ENCODE measurements around the gene CCDC171.

CCDC171 gene

DNA sequence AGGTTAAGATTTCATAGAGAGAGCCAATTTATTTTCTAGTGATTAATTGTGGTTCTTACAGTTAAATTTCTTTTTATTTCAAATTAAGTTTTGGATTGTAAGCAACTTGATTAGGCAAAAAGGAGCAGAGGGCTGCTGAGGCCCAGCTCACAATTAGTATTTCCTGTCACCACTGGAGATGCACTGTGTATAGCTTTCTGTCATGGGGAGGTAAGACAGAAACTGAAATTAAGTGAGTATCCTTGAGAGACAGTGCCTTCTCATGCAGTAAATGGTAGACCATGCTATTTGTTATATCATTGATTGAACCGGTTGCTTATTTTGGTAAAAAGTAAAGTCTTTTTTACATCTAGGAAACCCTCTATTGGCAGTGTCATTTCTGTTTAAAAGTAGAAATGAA, 190.7 kb downstream of the CCDC171 start:
- no peaks in the 10 kb centered on the region for H3K9me3 ChIP-seq (ENCODE audit: insufficient read depth, low read depth, low read length)
- no peak overlapping the region for H3K23ac ChIP-seq (ENCODE audit: low read length)
- DNase-seq, result no peak
- H3K4me3 ChIP-seq (ENCODE audit: low read depth, low read length), result no peak overlapping the region
- H3K4me1 ChIP-seq (ENCODE audit: control insufficient read depth in 1 of 2, insufficient read depth in 2 of 2, low read length in 2 of 2), result no peaks in the 10 kb centered on the region
- H3K27ac ChIP-seq (ENCODE audit: low read depth, low read length), result no peak overlapping the region
- no peak overlapping the region for H3K9ac ChIP-seq (ENCODE audit: low read length)
- H3K79me2 ChIP-seq (ENCODE audit: control insufficient read depth, insufficient read depth, low read length, poor library complexity), result no peaks in the 10 kb centered on the region
- H2BK120ac ChIP-seq (ENCODE audit: insufficient read depth, low read length, poor library complexity), result no peak overlapping the region
- no peak overlapping the region for H3K14ac ChIP-seq (ENCODE audit: low read length)
- no peak overlapping the region for H4K12ac ChIP-seq (ENCODE audit: low read depth, low read length)
- H3K4ac ChIP-seq (ENCODE audit: low read depth, low read length), result no peak overlapping the region
- no peaks in the 10 kb centered on the region for H3K79me1 ChIP-seq (ENCODE audit: low read length)
- no peaks in the 10 kb centered on the region for H3K36me3 ChIP-seq (ENCODE audit: control insufficient read depth in 1 of 2, insufficient read depth in 2 of 2, low read length in 2 of 2)
- no CpG with 5 or more reads among the region's 1 CpG for WGBS (ENCODE audit: extremely low coverage, insufficient coverage, insufficient read length)
- no peak overlapping the region for H3K18ac ChIP-seq (ENCODE audit: low read length)
- H4K8ac ChIP-seq (ENCODE audit: low read depth, low read length), result no peak overlapping the region
- no peaks in the 10 kb centered on the region for H3K27me3 ChIP-seq (ENCODE audit: insufficient read depth, low read length)
- H2BK12ac ChIP-seq (ENCODE audit: low read length), result no peak overlapping the region
- H4K91ac ChIP-seq (ENCODE audit: low read depth, low read length), result no peak overlapping the region
- no peak overlapping the region for H2BK5ac ChIP-seq (ENCODE audit: low read depth, low read length, poor library complexity)
- no peak overlapping the region for H3K4me2 ChIP-seq (ENCODE audit: low read length)
- H2AFZ ChIP-seq (ENCODE audit: insufficient read depth, low read length, poor library complexity), result no peak overlapping the region
- H2AK5ac ChIP-seq (ENCODE audit: low read length), result no peak overlapping the region

DNA sequence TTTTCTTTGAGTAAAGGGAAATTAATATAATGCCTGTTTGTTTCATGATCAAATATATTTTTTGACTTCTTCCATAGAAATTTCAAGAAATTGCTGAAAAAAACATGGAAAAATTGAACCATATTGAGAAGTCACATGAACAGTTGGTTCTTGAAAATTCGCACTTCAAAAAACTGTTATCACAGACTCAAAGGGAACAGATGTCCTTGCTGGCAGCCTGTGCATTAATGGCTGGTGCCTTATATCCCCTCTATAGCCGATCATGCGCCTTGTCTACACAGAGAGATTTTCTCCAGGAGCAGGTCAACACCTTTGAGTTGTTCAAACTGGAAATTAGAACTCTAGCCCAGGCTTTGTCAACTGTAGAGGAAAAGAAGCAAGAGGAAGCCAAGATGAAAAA, 191.4 kb downstream of the CCDC171 start:
- Histone ChIP-seq H4K8ac (ENCODE audit: low read depth, low read length) (no peak overlapping the region), H3K79me1 (ENCODE audit: low read length) (no peaks in the 10 kb centered on the region), H3K9me3 (ENCODE audit: insufficient read depth, low read depth, low read length) (no peaks in the 10 kb centered on the region), H2BK12ac (ENCODE audit: low read length) (no peak overlapping the region), H3K79me2 (ENCODE audit: control insufficient read depth, insufficient read depth, low read length, poor library complexity) (no peaks in the 10 kb centered on the region), H2BK5ac (ENCODE audit: low read depth, low read length, poor library complexity) (no peak overlapping the region), H3K27me3 (ENCODE audit: insufficient read depth, low read length) (no peaks in the 10 kb centered on the region), H3K4me2 (ENCODE audit: low read length) (no peak overlapping the region), H4K12ac (ENCODE audit: low read depth, low read length) (no peak overlapping the region), H3K27ac (ENCODE audit: low read depth, low read length) (no peak overlapping the region), H3K36me3 (ENCODE audit: control insufficient read depth in 1 of 2, insufficient read depth in 2 of 2, low read length in 2 of 2) (no peaks in the 10 kb centered on the region), H3K4ac (ENCODE audit: low read depth, low read length) (no peak overlapping the region), H2AFZ (ENCODE audit: insufficient read depth, low read length, poor library complexity) (no peak overlapping the region), H3K4me1 (ENCODE audit: control insufficient read depth in 1 of 2, insufficient read depth in 2 of 2, low read length in 2 of 2) (no peaks in the 10 kb centered on the region), H3K18ac (ENCODE audit: low read length) (no peak overlapping the region), H3K4me3 (ENCODE audit: low read depth, low read length) (no peak overlapping the region), H3K9ac (ENCODE audit: low read length) (no peak overlapping the region), H2AK5ac (ENCODE audit: low read length) (no peak overlapping the region), H3K23ac (ENCODE audit: low read length) (no peak overlapping the region), H3K14ac (ENCODE audit: low read length) (no peak overlapping the region), H2BK120ac (ENCODE audit: insufficient read depth, low read length, poor library complexity) (no peak overlapping the region), H4K91ac (ENCODE audit: low read depth, low read length) (no peak overlapping the region)
- no CpG with 5 or more reads among the region's 3 CpGs for WGBS (ENCODE audit: extremely low coverage, insufficient coverage, insufficient read length)
- no peak for DNase-seq

DNA sequence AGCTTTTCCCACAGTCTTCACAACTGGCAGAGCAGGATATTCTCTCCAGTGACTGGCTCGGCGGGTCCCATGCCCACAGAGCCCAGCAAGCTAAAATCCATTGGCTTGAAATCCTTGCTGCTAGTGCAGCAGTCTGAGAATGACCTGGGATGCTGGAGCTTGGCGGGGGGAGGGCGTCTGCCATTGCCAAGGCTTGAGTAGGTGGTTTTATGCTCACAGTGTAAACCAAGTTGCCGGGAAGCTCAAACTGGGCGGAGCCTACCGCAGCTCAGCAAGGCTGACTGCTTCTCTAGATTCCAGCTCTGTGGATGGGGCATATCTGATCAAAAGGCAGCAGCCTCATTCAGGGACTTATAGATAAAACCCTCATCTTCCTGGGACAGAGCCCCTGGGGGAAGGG, 194.1 kb downstream of the CCDC171 start:
- WGBS (ENCODE audit: extremely low coverage, insufficient coverage, insufficient read length), result no CpG with 5 or more reads among the region's 7 CpGs
- H3K4me1 ChIP-seq (ENCODE audit: control insufficient read depth in 1 of 2, insufficient read depth in 2 of 2, low read length in 2 of 2), result no peaks in the 10 kb centered on the region
- no peak overlapping the region for H4K8ac ChIP-seq (ENCODE audit: low read depth, low read length)
- no peaks in the 10 kb centered on the region for H3K79me2 ChIP-seq (ENCODE audit: control insufficient read depth, insufficient read depth, low read length, poor library complexity)
- H3K9me3 ChIP-seq (ENCODE audit: insufficient read depth, low read depth, low read length), result no peaks in the 10 kb centered on the region
- no peak overlapping the region for H4K91ac ChIP-seq (ENCODE audit: low read depth, low read length)
- H3K36me3 ChIP-seq (ENCODE audit: control insufficient read depth in 1 of 2, insufficient read depth in 2 of 2, low read length in 2 of 2), result no peaks in the 10 kb centered on the region
- no peak overlapping the region for H2BK120ac ChIP-seq (ENCODE audit: insufficient read depth, low read length, poor library complexity)
- H3K4me3 ChIP-seq (ENCODE audit: low read depth, low read length), result no peak overlapping the region
- no peak overlapping the region for H3K18ac ChIP-seq (ENCODE audit: low read length)
- no peak for DNase-seq
- H3K23ac ChIP-seq (ENCODE audit: low read length), result no peak overlapping the region
- no peak overlapping the region for H2BK12ac ChIP-seq (ENCODE audit: low read length)
- H3K14ac ChIP-seq (ENCODE audit: low read length), result no peak overlapping the region
- H2BK5ac ChIP-seq (ENCODE audit: low read depth, low read length, poor library complexity), result no peak overlapping the region
- no peaks in the 10 kb centered on the region for H3K27me3 ChIP-seq (ENCODE audit: insufficient read depth, low read length)
- H3K79me1 ChIP-seq (ENCODE audit: low read length), result no peaks in the 10 kb centered on the region
- no peak overlapping the region for H2AFZ ChIP-seq (ENCODE audit: insufficient read depth, low read length, poor library complexity)
- H3K27ac ChIP-seq (ENCODE audit: low read depth, low read length), result no peak overlapping the region
- H3K9ac ChIP-seq (ENCODE audit: low read length), result no peak overlapping the region
- H3K4me2 ChIP-seq (ENCODE audit: low read length), result no peak overlapping the region
- H2AK5ac ChIP-seq (ENCODE audit: low read length), result no peak overlapping the region
- no peak overlapping the region for H3K4ac ChIP-seq (ENCODE audit: low read depth, low read length)
- no peak overlapping the region for H4K12ac ChIP-seq (ENCODE audit: low read depth, low read length)

DNA sequence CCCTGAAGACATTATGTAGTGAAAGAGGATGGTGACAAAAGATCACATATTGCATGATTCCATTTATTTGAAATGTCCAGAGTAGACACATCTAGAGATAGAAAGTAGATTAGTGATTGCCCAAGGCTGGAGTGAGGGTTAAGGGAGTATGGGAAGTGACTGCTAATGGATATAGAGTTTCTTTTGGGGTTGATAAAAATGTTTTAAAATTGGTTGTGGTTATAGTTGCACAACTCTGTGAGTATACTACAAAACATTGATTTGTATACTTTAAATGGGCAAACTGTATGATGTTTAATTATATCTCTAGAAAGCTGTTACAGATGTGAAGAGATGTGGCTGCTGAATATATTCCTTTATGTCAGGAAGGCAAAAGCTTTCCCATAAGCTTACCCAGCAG, 202.8 kb downstream of the CCDC171 start:
- Histone ChIP-seq H4K12ac (ENCODE audit: low read depth, low read length) (no peak overlapping the region), H3K27me3 (ENCODE audit: insufficient read depth, low read length) (no peaks in the 10 kb centered on the region), H4K8ac (ENCODE audit: low read depth, low read length) (no peak overlapping the region), H3K4me2 (ENCODE audit: low read length) (no peak overlapping the region), H3K14ac (ENCODE audit: low read length) (no peak overlapping the region), H2BK12ac (ENCODE audit: low read length) (no peak overlapping the region), H2AK5ac (ENCODE audit: low read length) (no peak overlapping the region), H3K4me1 (ENCODE audit: control insufficient read depth in 1 of 2, insufficient read depth in 2 of 2, low read length in 2 of 2) (no peaks in the 10 kb centered on the region), H3K23ac (ENCODE audit: low read length) (no peak overlapping the region), H3K4ac (ENCODE audit: low read depth, low read length) (no peak overlapping the region), H3K79me2 (ENCODE audit: control insufficient read depth, insufficient read depth, low read length, poor library complexity) (no peaks in the 10 kb centered on the region), H3K27ac (ENCODE audit: low read depth, low read length) (no peak overlapping the region), H3K4me3 (ENCODE audit: low read depth, low read length) (no peak overlapping the region), H2AFZ (ENCODE audit: insufficient read depth, low read length, poor library complexity) (no peak overlapping the region), H3K79me1 (ENCODE audit: low read length) (no peaks in the 10 kb centered on the region), H3K36me3 (ENCODE audit: control insufficient read depth in 1 of 2, insufficient read depth in 2 of 2, low read length in 2 of 2) (no peaks in the 10 kb centered on the region), H4K91ac (ENCODE audit: low read depth, low read length) (no peak overlapping the region), H2BK120ac (ENCODE audit: insufficient read depth, low read length, poor library complexity) (no peak overlapping the region), H3K18ac (ENCODE audit: low read length) (no peak overlapping the region), H2BK5ac (ENCODE audit: low read depth, low read length, poor library complexity) (no peak overlapping the region), H3K9ac (ENCODE audit: low read length) (no peak overlapping the region), H3K9me3 (ENCODE audit: insufficient read depth, low read depth, low read length) (no peaks in the 10 kb centered on the region)
- no peak for DNase-seq

DNA sequence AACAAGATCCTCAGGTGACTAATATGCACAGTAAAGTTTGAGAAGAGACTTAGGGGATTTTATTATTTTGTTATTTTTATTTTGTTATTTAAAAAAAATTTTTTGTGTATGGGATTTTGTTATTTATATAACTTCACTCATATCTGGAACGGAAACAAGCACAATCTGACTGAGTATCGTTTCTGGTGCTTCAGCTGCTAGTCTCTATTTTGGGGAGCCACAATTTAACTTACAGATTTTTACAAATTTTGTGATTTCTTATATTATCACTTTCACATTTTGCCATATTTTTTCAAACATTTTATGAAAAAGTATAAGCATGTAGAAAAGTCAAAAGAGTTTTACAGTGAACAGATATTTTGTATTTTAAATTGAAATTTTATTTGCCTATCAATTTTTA, 208.7 kb downstream of the CCDC171 start:
- H3K27ac ChIP-seq (ENCODE audit: low read depth, low read length), result no peak overlapping the region
- H2AK5ac ChIP-seq (ENCODE audit: low read length), result no peak overlapping the region
- H4K12ac ChIP-seq (ENCODE audit: low read depth, low read length), result no peak overlapping the region
- no peak for DNase-seq
- H3K4ac ChIP-seq (ENCODE audit: low read depth, low read length), result no peak overlapping the region
- no peak overlapping the region for H3K4me2 ChIP-seq (ENCODE audit: low read length)
- H3K4me3 ChIP-seq (ENCODE audit: low read depth, low read length), result no peak overlapping the region
- H3K14ac ChIP-seq (ENCODE audit: low read length), result no peak overlapping the region
- H4K8ac ChIP-seq (ENCODE audit: low read depth, low read length), result no peak overlapping the region
- no peaks in the 10 kb centered on the region for H3K27me3 ChIP-seq (ENCODE audit: insufficient read depth, low read length)
- no peak overlapping the region for H4K91ac ChIP-seq (ENCODE audit: low read depth, low read length)
- H3K79me2 ChIP-seq (ENCODE audit: control insufficient read depth, insufficient read depth, low read length, poor library complexity), result no peaks in the 10 kb centered on the region
- H2AFZ ChIP-seq (ENCODE audit: insufficient read depth, low read length, poor library complexity), result no peak overlapping the region
- H3K23ac ChIP-seq (ENCODE audit: low read length), result no peak overlapping the region
- no peak overlapping the region for H3K9ac ChIP-seq (ENCODE audit: low read length)
- no peaks in the 10 kb centered on the region for H3K79me1 ChIP-seq (ENCODE audit: low read length)
- H2BK120ac ChIP-seq (ENCODE audit: insufficient read depth, low read length, poor library complexity), result no peak overlapping the region
- H3K4me1 ChIP-seq (ENCODE audit: control insufficient read depth in 1 of 2, insufficient read depth in 2 of 2, low read length in 2 of 2), result no peaks in the 10 kb centered on the region
- no peak overlapping the region for H2BK12ac ChIP-seq (ENCODE audit: low read length)
- H3K18ac ChIP-seq (ENCODE audit: low read length), result no peak overlapping the region
- H2BK5ac ChIP-seq (ENCODE audit: low read depth, low read length, poor library complexity), result no peak overlapping the region
- no peaks in the 10 kb centered on the region for H3K36me3 ChIP-seq (ENCODE audit: control insufficient read depth in 1 of 2, insufficient read depth in 2 of 2, low read length in 2 of 2)
- peaks cover 2% of the 10 kb centered on the region for H3K9me3 ChIP-seq (ENCODE audit: insufficient read depth, low read depth, low read length)
- no CpG with 5 or more reads among the region's 2 CpGs for WGBS (ENCODE audit: extremely low coverage, insufficient coverage, insufficient read length)
